ENCODE data around the gene UBAC1. TPM values are rescaled to one million over a fixed set of nuclear protein-coding genes. Genes with fewer than 3 reads are reported as not detected.

UBAC1 gene
- total and polyA plus RNA-seq, 2 experiments from 2014 or later, result 35.2 to 36.4 TPM

DNA sequence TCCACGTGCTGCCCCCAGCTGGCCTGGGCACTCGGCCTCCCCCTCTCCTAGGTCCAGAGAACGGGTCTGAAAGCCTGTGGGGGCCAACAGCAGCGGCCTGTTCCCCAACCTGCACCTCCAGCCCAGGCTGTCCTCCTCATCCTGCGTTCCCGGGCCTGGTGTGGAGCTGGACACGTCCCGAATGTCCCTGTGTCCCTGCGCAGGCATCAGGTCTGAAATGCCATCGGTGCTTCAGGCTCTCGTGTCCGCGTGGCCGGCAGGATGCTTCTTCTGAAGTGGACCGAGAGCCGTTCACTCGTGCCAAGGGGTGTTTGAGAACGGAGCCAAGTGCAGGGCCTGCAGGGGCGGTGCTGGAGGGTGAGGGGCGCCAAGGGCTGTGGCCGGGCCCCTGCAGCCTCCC is 24.7 kb upstream of the UBAC1 start:
- WGBS (ENCODE audit: low lambda C conversion rate, missing lambda C conversion rate), result 95% methylated on average over 21 of the region's 21 CpGs
- H3K27me3 ChIP-seq, result peaks cover 6% of the 10 kb centered on the region
- H3K36me3 ChIP-seq (replicated peaks; ENCODE audit: insufficient read depth, low read depth), result no peaks in the 10 kb centered on the region
- H3K4me3 ChIP-seq, result no peak overlapping the region
- H2AFZ ChIP-seq, result no peak overlapping the region
- no peak overlapping the region for H3K4me2 ChIP-seq
- no peaks in the 10 kb centered on the region for H4K20me1 ChIP-seq (ENCODE audit: insufficient read depth, poor library complexity, severe bottlenecking)
- TF ChIP-seq EZH2 (IDR thresholded peaks at IDR 0.05; ENCODE audit: borderline replicate concordance) (no peak), EZH2phosphoT487 (IDR thresholded peaks at IDR 0.05; ENCODE audit: low read depth, severe bottlenecking, unreplicated experiment) (no peak)
- TF ChIP-seq, protein P1, sequence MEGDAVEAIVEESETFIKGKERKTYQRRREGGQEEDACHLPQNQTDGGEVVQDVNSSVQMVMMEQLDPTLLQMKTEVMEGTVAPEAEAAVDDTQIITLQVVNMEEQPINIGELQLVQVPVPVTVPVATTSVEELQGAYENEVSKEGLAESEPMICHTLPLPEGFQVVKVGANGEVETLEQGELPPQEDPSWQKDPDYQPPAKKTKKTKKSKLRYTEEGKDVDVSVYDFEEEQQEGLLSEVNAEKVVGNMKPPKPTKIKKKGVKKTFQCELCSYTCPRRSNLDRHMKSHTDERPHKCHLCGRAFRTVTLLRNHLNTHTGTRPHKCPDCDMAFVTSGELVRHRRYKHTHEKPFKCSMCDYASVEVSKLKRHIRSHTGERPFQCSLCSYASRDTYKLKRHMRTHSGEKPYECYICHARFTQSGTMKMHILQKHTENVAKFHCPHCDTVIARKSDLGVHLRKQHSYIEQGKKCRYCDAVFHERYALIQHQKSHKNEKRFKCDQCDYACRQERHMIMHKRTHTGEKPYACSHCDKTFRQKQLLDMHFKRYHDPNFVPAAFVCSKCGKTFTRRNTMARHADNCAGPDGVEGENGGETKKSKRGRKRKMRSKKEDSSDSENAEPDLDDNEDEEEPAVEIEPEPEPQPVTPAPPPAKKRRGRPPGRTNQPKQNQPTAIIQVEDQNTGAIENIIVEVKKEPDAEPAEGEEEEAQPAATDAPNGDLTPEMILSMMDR (IDR thresholded peaks at IDR 0.05; ENCODE audit: poor library complexity), result no peak
- H3K4me1 ChIP-seq (ENCODE audit: insufficient read depth), result peaks cover 9% of the 10 kb centered on the region
- H3K9me3 ChIP-seq (ENCODE audit: low read depth), result no peaks in the 10 kb centered on the region
- no peaks in the 10 kb centered on the region for H3K79me2 ChIP-seq
- no peaks in the 10 kb centered on the region for H3K9me2 ChIP-seq (replicated peaks; ENCODE audit: insufficient read depth)
- no peak for DNase-seq (ENCODE audit: low spot score)
- no peak overlapping the region for H3K27ac ChIP-seq

DNA sequence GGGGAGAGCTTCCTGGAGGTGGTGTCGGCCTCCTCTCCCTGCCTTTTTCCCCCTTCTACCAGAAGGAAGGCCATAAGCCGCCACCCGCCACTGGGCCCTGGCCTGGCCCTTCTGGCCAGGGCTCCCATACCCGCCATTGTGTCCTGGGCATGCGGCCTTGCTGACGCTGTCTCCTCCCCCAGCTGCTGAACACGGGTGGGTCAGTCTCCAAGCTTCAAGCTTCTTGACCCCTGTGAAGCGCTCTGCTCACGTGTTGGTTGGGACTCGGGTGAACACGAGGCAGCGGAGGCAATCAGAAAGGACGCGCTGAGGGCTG is 24.2 kb upstream of the UBAC1 start:
- no peak for DNase-seq (ENCODE audit: low spot score)
- Histone ChIP-seq H3K4me3 (no peak overlapping the region), H3K4me1 (ENCODE audit: insufficient read depth) (peaks cover 9% of the 10 kb centered on the region), H3K4me2 (no peak overlapping the region), H3K36me3 (replicated peaks; ENCODE audit: insufficient read depth, low read depth) (no peaks in the 10 kb centered on the region), H2AFZ (no peak overlapping the region), H3K9me2 (replicated peaks; ENCODE audit: insufficient read depth) (no peaks in the 10 kb centered on the region), H4K20me1 (ENCODE audit: insufficient read depth, poor library complexity, severe bottlenecking) (no peaks in the 10 kb centered on the region), H3K79me2 (no peaks in the 10 kb centered on the region), H3K9me3 (ENCODE audit: low read depth) (no peaks in the 10 kb centered on the region), H3K27me3 (peaks cover 6% of the 10 kb centered on the region), H3K27ac (no peak overlapping the region)
- WGBS (ENCODE audit: low lambda C conversion rate, missing lambda C conversion rate), result 92% methylated on average over 14 of the region's 14 CpGs
- TF ChIP-seq EZH2phosphoT487 (IDR thresholded peaks at IDR 0.05; ENCODE audit: low read depth, severe bottlenecking, unreplicated experiment), result no peak
- TF ChIP-seq, protein P1 (IDR thresholded peaks at IDR 0.05; ENCODE audit: poor library complexity), result no peak

DNA sequence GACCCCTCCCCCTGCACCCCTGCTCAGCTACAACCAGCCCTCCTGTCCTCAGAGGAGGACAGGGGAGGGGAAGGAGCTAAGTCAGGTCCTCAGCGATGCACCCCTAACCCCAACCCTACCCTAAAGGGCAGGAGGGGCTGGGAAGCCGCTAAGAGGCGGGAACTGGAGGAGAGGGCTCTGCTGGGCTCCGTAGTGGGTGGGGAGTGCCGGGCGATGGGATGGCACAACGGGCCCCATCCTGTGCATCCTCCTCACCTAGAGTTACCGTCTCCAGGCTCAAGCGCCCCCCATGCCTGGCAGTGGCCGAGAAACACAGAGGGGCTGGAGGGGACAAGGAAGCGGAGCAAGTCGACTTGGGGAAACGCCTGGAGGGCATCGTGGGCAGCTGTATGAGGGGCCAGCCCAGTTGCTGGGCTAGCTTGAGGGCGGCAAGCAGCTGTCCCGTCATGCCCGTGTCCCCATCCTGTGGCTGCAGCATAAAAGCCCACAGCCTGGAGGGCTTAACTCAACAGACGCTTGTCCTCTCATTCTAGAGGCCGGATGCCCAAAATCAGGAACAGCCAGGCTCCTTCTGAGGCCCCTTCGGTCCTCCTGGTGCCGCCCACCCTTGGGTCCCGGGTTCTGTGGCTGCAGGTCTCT is 23.0 kb upstream of the UBAC1 start:
- Histone ChIP-seq H3K4me1 (ENCODE audit: insufficient read depth) (peaks cover 12% of the 10 kb centered on the region), H3K27ac (no peak overlapping the region), H3K79me2 (no peaks in the 10 kb centered on the region), H4K20me1 (ENCODE audit: insufficient read depth, poor library complexity, severe bottlenecking) (no peaks in the 10 kb centered on the region), H3K9me3 (ENCODE audit: low read depth) (no peaks in the 10 kb centered on the region), H3K9me2 (replicated peaks; ENCODE audit: insufficient read depth) (no peaks in the 10 kb centered on the region), H3K27me3 (peaks cover 6% of the 10 kb centered on the region), H3K4me2 (no peak overlapping the region), H2AFZ (no peak overlapping the region), H3K36me3 (replicated peaks; ENCODE audit: insufficient read depth, low read depth) (no peaks in the 10 kb centered on the region), H3K4me3 (no peak overlapping the region)
- DNase-seq (ENCODE audit: low spot score), result no peak
- WGBS (ENCODE audit: low lambda C conversion rate, missing lambda C conversion rate), result 83% methylated on average over 22 of the region's 22 CpGs
- TF ChIP-seq, protein P1 (IDR thresholded peaks at IDR 0.05; ENCODE audit: poor library complexity), result no peak
- TF ChIP-seq EZH2 (IDR thresholded peaks at IDR 0.05; ENCODE audit: borderline replicate concordance) (no peak), EZH2phosphoT487 (IDR thresholded peaks at IDR 0.05; ENCODE audit: low read depth, severe bottlenecking, unreplicated experiment) (no peak)

Data from hepatocyte (in vitro differentiated cells).